ENCODE results near the gene NBEA. TPM values are rescaled to one million over a fixed set of nuclear protein-coding genes. Genes with fewer than 3 reads are reported as not detected.
A peak's percentile ranks its signal among the peaks of the same experiment; 100 is the strongest.
"Not testable (repeated sequence)": the region's sequence is repeated elsewhere in the genome, so short reads cannot be mapped to it uniquely, and the experiment has no call there.

Gene NBEA
- total RNA-seq, 2 experiments from 2014 or later = 0.29 to 0.45 TPM

GRCh38 chr13:35675651-35676050 is 733.6 kb downstream of the NBEA start:
- no peaks in the 10 kb centered on the region for H3K36me3 Mint-ChIP-seq (ENCODE audit: low read depth)
- H3K4me3 Mint-ChIP-seq = no peak overlapping the region
- H3K27me3 Mint-ChIP-seq = no peaks in the 10 kb centered on the region
- CTCF ChIA-PET = no interaction called here
- H3K4me1 Mint-ChIP-seq = no peaks in the 10 kb centered on the region
- H3K9me3 Mint-ChIP-seq = no peaks in the 10 kb centered on the region
- no peak overlapping the region for H3K27ac Mint-ChIP-seq
- POLR2A ChIA-PET = no interaction called here
- DNase-seq = no peak

- H3K4me3 Mint-ChIP-seq; H3K9me3 Mint-ChIP-seq; POLR2A ChIA-PET; DNase-seq; H3K36me3 Mint-ChIP-seq (ENCODE audit: low read depth); H3K27me3 Mint-ChIP-seq; CTCF ChIA-PET; H3K27ac Mint-ChIP-seq; H3K4me1 Mint-ChIP-seq: not testable (repeated sequence)
These were observed 735.8 kb downstream of the NBEA start for GRCh38 chr13:35677863-35678262.

- Mint-ChIP-seq H3K4me3 (no peak overlapping the region), H3K4me1 (peaks cover 4% of the 10 kb centered on the region), H3K27ac (no peak overlapping the region), H3K36me3 (ENCODE audit: low read depth) (no peaks in the 10 kb centered on the region), H3K9me3 (no peaks in the 10 kb centered on the region), H3K27me3 (no peaks in the 10 kb centered on the region)
- ChIA-PET CTCF (no interaction called here), POLR2A (no interaction called here)
- DNase-seq = no peak
These were observed 739.6 kb downstream of the NBEA start for GRCh38 chr13:35681685-35682084.

GRCh38 chr13:35684432-35684831 is 742.4 kb downstream of the NBEA start:
- Mint-ChIP-seq H3K27me3 (no peaks in the 10 kb centered on the region), H3K27ac (peak overlapping the region; percentile 19), H3K9me3 (no peaks in the 10 kb centered on the region), H3K4me3 (no peak overlapping the region), H3K4me1 (peaks cover 4% of the 10 kb centered on the region), H3K36me3 (ENCODE audit: low read depth) (no peaks in the 10 kb centered on the region)
- POLR2A ChIA-PET = no interaction called here
- no peak for DNase-seq
- CTCF ChIA-PET = no interaction called here

- H3K4me1 Mint-ChIP-seq = peaks cover 4% of the 10 kb centered on the region
- no peaks in the 10 kb centered on the region for H3K36me3 Mint-ChIP-seq (ENCODE audit: low read depth)
- ChIA-PET POLR2A (no interaction called here), CTCF (no interaction called here)
- H3K27me3 Mint-ChIP-seq = no peaks in the 10 kb centered on the region
- no peak for DNase-seq
- H3K4me3 Mint-ChIP-seq = no peak overlapping the region
- no peak overlapping the region for H3K27ac Mint-ChIP-seq
- no peaks in the 10 kb centered on the region for H3K9me3 Mint-ChIP-seq
These were observed 745.3 kb downstream of the NBEA start for GRCh38 chr13:35687336-35687735.

- no peaks in the 10 kb centered on the region for H3K9me3 Mint-ChIP-seq
- H3K27me3 Mint-ChIP-seq = no peaks in the 10 kb centered on the region
- ChIA-PET CTCF (no interaction called here), POLR2A (no interaction called here)
- H3K4me1 Mint-ChIP-seq = no peaks in the 10 kb centered on the region
- H3K36me3 Mint-ChIP-seq (ENCODE audit: low read depth) = no peaks in the 10 kb centered on the region
- H3K4me3 Mint-ChIP-seq = no peak overlapping the region
- no peak for DNase-seq
- H3K27ac Mint-ChIP-seq = no peak overlapping the region
These were observed 748.6 kb downstream of the NBEA start for GRCh38 chr13:35690581-35691207.

GRCh38 chr13:35693134-35693784 is 751.2 kb downstream of the NBEA start:
- Mint-ChIP-seq H3K4me1 (no peaks in the 10 kb centered on the region), H3K36me3 (ENCODE audit: low read depth) (no peaks in the 10 kb centered on the region), H3K4me3 (no peak overlapping the region), H3K27me3 (no peaks in the 10 kb centered on the region), H3K9me3 (no peaks in the 10 kb centered on the region), H3K27ac (no peak overlapping the region)
- DNase-seq = no peak
- CTCF ChIA-PET = no interaction called here
- POLR2A ChIA-PET = no interaction called here

GRCh38 chr13:35694031-35694430 is 752.0 kb downstream of the NBEA start:
- H3K9me3 Mint-ChIP-seq = no peaks in the 10 kb centered on the region
- no peaks in the 10 kb centered on the region for H3K36me3 Mint-ChIP-seq (ENCODE audit: low read depth)
- DNase-seq = no peak
- H3K27me3 Mint-ChIP-seq = no peaks in the 10 kb centered on the region
- H3K27ac Mint-ChIP-seq = no peak overlapping the region
- ChIA-PET POLR2A (no interaction called here), CTCF (no interaction called here)
- H3K4me1 Mint-ChIP-seq = no peaks in the 10 kb centered on the region
- no peak overlapping the region for H3K4me3 Mint-ChIP-seq

- H3K4me3 Mint-ChIP-seq = no peak overlapping the region
- no peaks in the 10 kb centered on the region for H3K27me3 Mint-ChIP-seq
- no peak overlapping the region for H3K27ac Mint-ChIP-seq
- no peaks in the 10 kb centered on the region for H3K9me3 Mint-ChIP-seq
- H3K36me3 Mint-ChIP-seq (ENCODE audit: low read depth) = no peaks in the 10 kb centered on the region
- no peaks in the 10 kb centered on the region for H3K4me1 Mint-ChIP-seq
- POLR2A ChIA-PET = no interaction called here
- no peak for DNase-seq
- CTCF ChIA-PET = no interaction called here
These were observed 752.7 kb downstream of the NBEA start for GRCh38 chr13:35694549-35695447.

- CTCF ChIA-PET = no interaction called here
- Mint-ChIP-seq H3K27ac (no peak overlapping the region), H3K36me3 (ENCODE audit: low read depth) (no peaks in the 10 kb centered on the region), H3K27me3 (no peaks in the 10 kb centered on the region), H3K4me1 (no peaks in the 10 kb centered on the region), H3K9me3 (no peaks in the 10 kb centered on the region), H3K4me3 (no peak overlapping the region)
- POLR2A ChIA-PET = no interaction called here
- no peak for DNase-seq
These were observed 753.3 kb downstream of the NBEA start for GRCh38 chr13:35695448-35695770.

- ChIA-PET POLR2A (no interaction called here), CTCF (no interaction called here)
- Mint-ChIP-seq H3K27ac (peak overlapping the region; percentile 25), H3K4me3 (no peak overlapping the region), H3K27me3 (no peaks in the 10 kb centered on the region), H3K4me1 (no peaks in the 10 kb centered on the region), H3K9me3 (no peaks in the 10 kb centered on the region), H3K36me3 (ENCODE audit: low read depth) (no peaks in the 10 kb centered on the region)
- no peak for DNase-seq
These were observed 755.2 kb downstream of the NBEA start for GRCh38 chr13:35697186-35697730.

- H3K4me3 Mint-ChIP-seq = no peak overlapping the region
- no peaks in the 10 kb centered on the region for H3K4me1 Mint-ChIP-seq
- CTCF ChIA-PET = no interaction called here
These were observed 757.0 kb downstream of the NBEA start for GRCh38 chr13:35698911-35699576.

GRCh38 chr13:35699825-35700510 is 757.9 kb downstream of the NBEA start:
- no peaks in the 10 kb centered on the region for H3K9me3 Mint-ChIP-seq
- H3K36me3 Mint-ChIP-seq (ENCODE audit: low read depth) = no peaks in the 10 kb centered on the region
- no peak overlapping the region for H3K27ac Mint-ChIP-seq
- no peaks in the 10 kb centered on the region for H3K4me1 Mint-ChIP-seq
- POLR2A ChIA-PET = no interaction called here
- H3K4me3 Mint-ChIP-seq = no peak overlapping the region
- no peaks in the 10 kb centered on the region for H3K27me3 Mint-ChIP-seq
- no peak for DNase-seq
- CTCF ChIA-PET = no interaction called here

More at GRCh38 chr13:35698911-35699576, 757.0 kb downstream of the NBEA start:
- POLR2A ChIA-PET = no interaction called here
- no peaks in the 10 kb centered on the region for H3K9me3 Mint-ChIP-seq
- no peaks in the 10 kb centered on the region for H3K27me3 Mint-ChIP-seq
- no peak for DNase-seq
- no peak overlapping the region for H3K27ac Mint-ChIP-seq
- H3K36me3 Mint-ChIP-seq (ENCODE audit: low read depth) = no peaks in the 10 kb centered on the region

All from activated CD4-positive, alpha-beta T cell treated with anti-CD3 and anti-CD28 coated beads, Interleukin-2, amount 10 ng/mL, durations not matched to agents 7 days and 5 days (primary cell).